Measurements from ENCODE around the gene AP3S2.

DNA sequence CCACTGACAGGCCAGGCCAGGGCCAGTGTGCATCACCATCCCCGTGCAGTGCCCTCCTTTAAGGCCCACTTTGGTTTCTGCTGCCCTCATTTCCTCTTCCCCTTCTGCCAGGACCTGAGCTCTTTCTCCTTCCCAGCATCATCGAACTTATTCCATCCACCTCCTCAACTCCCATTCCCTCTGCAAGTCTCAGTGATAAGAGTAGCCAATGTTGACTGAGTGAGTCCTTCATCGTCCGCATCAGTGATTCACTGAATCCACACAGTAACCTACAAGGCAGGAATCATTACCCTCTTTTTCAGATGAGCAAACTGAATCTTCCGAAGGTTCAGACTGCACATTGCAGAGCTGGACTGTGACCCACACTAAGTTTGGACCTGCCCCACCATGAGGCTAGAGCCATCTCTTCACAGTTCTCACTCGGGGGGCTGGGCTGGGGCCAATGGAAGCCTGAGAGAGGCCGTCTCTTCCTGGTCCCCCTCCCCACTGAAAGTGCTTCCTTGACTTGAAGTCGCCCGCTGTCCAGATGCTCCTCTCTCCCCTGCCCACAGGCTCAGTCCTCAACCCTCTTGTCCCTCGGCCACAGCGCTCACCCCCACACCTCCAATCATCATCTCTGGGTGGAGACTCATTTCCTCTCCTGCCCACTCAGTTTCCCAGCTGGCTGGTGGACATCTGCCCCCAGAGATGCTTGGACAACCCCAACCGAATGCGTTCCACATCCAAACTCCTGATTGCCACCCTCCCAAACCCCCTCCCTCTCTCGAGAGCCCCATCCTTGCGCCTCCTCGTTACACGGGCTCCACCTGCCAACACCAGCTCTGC, 64.0 kb downstream of the AP3S2 start:
- TF ChIP-seq POLR2AphosphoS5 (IDR thresholded peaks at IDR 0.05) (no peak), POLR2A (IDR thresholded peaks at IDR 0.05) (no peak)
- TF ChIP-seq, protein P1, sequence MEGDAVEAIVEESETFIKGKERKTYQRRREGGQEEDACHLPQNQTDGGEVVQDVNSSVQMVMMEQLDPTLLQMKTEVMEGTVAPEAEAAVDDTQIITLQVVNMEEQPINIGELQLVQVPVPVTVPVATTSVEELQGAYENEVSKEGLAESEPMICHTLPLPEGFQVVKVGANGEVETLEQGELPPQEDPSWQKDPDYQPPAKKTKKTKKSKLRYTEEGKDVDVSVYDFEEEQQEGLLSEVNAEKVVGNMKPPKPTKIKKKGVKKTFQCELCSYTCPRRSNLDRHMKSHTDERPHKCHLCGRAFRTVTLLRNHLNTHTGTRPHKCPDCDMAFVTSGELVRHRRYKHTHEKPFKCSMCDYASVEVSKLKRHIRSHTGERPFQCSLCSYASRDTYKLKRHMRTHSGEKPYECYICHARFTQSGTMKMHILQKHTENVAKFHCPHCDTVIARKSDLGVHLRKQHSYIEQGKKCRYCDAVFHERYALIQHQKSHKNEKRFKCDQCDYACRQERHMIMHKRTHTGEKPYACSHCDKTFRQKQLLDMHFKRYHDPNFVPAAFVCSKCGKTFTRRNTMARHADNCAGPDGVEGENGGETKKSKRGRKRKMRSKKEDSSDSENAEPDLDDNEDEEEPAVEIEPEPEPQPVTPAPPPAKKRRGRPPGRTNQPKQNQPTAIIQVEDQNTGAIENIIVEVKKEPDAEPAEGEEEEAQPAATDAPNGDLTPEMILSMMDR (IDR thresholded peaks at IDR 0.05) = no peak
